ENCODE results near the gene KCNIP4.

KCNIP4 gene

DNA sequence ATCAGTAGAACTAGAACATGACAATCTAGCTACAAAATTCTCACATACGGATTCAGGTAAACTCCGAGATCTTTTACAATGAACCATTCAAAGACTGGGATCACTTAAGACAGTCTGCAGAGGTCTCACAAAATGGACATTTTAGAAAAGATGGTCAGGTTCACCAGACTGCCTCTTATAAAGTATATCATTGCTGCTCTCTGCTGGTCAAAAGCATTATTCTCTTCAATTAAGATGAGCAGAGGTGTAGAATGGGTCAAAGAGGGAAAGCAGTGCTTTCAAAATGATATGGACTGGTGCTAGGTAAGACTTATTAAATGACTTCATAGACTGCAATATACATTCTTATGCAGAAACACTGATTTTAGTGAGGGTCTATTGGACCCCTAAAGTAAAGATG, 813.6 kb downstream of the KCNIP4 start:
- no peak for DNase-seq

DNA sequence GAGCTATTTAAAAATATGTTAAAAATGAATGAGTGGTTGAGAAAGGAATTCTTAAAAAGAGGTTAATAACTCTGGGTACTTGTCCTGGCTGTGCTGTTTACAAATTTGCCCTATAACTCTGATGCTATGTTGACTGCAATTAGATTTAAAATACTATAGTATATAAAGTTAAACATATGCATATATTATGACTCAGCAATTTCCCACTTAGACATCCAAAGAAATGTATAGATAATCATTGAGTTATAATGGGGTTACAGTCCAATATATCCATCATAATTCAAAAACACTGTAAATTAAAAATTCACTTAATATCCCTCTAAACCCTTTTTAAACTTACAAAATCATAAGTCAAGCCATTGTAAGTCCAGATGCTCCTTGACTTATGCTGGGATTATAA, 818.0 kb downstream of the KCNIP4 start:
- no peak for DNase-seq

DNA sequence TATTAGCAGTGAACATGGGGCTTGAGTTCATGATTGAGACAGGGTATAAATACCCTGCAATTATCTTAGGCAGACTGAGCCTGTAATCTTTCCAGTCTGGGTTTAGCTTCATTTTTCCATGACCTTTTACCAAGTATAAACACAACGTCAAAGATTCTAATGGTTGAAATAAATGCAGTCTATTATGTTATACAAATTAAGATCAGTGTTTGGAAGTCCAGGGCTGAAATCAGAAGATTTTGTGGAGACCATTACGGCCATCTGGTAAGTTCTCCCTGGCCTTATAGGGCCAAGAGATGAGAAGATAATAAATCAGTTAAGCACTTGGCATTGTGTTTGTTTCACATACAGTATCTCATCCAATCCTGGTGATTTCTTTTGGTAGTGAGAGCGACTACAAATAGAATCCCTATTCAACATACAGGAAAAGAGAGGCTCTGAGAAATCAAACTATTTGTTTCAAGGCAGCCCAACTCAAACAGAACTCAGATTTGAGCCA, 822.5 kb downstream of the KCNIP4 start:
- DNase-seq, result no peak

DNA sequence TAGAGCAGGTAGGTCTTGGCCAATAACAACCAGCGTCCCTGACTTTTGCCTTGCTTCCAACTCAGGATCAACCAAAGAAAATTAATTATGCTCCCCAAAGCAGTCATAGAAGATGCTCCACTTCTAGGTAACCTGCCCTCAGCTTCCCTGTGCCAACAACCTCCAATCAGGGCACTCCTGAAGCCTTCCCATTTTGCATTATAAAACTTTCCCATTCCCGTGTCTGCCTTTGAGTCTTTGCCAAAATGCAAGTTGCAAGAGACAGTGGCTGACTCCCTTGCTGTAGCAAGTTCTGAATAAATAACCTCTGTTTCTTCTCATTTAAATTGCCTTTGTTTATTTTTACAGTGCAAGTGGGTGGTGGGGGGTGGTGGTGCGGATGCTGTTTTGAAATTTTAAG, 830.3 kb downstream of the KCNIP4 start:
- no peak for DNase-seq

DNA sequence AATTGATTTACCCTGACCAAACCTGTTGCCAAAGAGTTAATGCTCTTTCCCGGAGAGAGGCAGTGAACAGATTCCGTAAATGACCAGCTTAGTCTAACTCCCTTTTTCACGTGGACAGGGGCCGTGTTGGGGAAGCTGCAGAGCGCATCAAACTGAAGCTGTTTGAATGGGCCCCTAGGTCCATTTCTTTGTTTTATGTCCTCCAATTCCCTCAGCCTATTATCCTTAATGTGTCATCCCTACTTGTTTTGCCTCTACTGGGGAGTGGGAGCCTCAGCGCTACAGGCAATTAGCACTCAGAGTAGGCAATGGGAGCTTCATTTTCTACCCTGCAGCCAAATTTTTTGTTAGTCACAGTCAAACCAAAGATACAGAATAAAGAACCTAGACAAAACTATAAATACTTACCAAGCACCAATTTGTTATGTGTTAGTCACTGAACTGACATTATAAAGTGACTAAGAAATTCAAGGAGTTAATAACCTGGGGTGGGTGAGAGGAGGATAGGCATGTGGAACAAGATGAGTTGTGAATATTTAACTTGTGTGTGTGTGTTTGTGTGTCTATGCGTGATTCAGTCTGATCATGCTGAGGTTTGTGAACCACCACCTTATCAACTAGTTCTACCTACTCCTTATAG, 830.9 kb downstream of the KCNIP4 start:
- no peak for DNase-seq

DNA sequence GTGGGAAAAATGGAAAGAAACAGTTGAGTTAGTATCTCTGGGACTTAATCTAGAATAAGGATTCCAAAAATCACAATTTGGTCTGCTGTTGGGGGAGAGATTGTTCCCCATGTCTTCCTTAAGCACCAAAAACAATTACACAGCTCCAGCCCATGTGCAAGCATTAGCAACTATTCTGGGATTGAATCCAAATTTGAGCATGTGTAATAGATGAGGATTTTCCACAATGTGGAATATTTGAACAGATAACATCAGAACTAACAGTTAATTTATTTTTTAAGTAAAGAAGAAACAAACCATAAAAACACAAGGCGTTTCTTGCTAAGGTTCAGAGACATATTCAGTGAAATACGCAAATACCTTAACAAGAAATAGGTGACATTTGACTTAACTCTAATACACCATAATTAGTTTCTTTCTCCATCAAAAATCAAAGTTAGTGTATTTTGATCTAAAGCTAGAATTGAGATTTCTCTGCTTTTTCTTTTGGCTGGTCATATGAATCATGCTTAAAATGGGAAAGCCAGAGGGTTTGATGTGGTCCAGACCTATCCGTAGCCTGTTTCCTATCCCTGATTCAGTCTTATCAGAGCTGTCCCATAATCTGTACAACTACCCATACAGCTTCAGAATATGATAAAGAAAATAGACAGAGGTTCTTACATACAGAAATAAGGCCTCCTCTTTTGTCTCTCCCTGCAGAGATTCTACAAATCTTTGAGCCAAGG, 834.9 kb downstream of the KCNIP4 start:
- DNase-seq, result no peak

DNA sequence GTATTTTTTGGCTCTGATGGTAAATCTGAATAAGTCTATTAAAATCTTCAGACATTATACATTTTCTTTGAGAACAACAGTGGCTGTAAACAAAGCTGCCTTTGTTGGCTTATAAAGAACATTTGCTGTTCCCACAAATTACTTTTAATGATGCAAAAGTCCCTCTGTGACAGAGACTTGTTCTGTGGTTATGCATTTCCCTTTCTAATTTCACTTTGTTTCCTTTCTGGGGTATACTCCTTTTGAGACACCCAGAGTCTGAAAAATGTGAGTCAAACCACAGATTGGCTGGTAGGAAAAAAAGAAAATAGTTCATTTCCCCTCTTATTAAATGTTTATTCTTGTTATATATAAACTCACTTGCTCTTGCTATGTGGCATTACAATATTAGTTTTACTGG, 845.9 kb downstream of the KCNIP4 start:
- DNase-seq, result no peak

DNA sequence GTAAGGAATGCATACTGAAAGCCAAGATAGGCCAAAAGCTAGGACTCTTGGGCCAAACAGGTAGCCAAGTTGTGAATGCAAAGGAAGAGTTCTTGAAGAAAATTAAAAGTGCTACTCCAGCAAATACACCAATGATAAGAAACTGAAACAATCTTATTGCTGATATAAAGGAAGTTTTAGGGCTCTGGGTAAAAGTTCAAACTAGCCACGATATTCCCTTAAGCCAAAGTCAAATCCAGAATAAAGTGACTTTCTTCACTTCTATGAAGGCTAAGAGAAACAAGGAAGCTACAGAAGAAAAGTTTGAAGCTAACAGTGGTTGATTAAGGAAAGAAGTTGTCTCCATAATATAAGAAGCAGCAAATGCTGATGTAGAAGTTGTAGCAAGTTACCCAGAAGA, 850.7 kb downstream of the KCNIP4 start:
- DNase-seq, result no peak

DNA sequence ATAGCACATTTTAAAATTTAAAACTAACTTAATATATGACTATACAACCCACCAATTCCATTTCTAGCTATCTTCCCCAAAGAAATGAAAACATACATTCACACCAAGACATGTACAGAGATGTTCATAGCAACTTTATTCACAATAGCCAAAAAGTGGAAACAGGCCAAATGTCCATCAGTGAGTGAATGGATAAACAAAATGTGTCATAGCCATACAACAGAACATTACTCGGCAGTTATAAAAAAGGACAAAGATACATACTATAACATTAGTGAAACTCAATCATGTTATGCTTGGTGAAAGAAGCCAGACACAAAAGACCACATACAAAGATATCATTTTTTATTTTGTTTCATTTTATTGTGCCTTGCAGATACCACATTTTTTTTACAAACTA, 851.5 kb downstream of the KCNIP4 start:
- no peak for DNase-seq

DNA sequence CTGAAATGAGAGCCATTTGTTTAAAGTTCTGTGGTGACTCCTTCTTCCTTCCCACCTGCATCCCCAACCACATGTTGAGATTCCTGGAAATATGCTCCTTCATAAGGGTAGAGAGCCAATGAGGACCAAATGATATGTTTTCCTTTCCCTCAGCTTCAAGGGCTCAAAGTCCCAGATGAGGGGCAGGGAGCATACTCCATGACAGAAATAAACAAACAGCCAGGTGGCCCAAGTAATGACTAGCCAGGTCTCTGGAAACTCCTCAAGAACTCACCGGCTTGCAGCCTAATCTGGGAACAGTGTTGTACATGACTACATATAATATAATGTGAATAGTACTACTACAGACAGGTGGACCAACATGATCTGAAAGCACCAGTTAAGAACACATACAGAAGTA, 856.0 kb downstream of the KCNIP4 start:
- no peak for DNase-seq

DNA sequence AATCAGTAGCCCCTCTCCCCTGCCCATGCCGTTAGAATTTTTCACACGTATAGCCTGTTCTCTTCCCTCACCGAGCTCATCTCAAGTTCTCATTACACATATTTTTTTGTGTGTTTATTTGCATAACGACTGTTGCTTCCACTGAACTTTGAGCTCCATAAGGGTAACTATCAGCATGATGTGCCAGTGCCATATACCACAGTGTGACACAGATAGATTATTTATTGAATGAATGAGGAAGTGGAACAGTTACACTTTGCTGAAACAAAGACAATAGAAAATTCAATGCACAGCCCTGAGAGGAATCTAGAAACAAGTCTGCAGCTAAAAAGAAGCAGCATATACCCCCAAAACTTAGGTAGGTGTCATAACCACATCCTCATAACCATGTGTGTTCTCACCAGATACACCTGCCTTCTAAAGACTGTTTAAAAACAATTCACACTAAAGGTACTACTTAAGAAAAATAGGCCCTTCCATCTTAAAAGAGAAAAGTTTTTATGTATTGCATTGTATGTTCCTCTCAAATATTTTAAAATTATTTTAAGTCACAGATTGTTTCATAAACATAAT, 858.4 kb downstream of the KCNIP4 start:
- DNase-seq, result no peak

DNA sequence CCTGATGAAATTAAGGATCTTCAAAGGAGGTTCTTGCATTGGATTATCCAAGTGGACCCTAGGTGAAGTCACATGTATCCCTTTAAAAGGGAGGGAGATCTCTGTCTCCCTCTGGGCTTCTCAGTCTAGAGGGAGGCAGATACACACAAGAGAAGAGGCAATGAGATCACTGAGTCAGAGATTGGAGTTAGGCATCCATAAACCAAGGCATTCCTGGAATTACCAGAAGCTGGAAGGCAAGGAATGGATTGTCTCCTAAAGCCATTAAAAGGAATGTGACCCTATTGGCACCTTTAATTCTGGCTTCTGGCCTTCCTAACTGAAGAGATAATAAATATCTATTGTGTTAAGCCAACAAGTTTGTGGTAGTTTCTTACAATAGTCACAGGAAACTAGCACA, 865.2 kb downstream of the KCNIP4 start:
- DNase-seq, result no peak

DNA sequence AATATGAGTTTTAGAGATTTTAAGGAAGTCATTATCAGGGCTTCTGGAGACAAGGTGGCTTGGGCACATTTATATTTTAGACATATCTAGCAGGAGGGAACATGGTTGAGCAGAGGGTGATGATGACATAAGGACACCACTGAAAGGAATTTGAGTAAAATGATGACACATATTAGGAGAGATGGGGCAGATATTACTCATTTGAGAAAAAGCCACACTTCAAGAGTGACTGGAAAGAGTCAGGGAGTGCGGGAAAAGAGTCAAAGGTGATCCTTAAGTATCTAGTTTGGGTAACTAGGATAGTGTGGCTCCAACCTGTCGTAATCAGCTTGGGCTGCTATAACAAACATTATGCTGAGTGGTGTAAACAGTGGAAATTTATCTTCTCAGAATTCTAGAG, 870.6 kb downstream of the KCNIP4 start:
- DNase-seq, result no peak

DNA sequence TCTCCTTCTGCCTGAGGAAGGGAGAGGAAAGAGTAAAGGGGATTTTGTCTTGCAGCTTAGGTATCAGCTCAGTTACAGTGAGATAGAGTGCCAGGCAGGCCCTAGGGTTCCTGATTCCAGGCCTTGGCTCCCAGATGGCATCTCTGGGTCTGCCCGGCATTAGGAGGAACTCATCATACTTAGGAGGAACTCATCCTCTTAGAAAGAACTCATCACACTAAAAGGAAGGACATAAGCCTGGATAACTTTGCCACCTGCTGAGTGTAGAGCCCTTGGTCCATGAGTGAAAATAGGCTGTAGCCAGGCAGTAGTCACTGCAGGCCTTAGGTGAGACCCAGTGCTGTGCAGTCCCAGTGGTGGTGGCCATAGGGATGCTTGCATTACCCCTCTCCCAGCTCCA, 881.2 kb downstream of the KCNIP4 start:
- DNase-seq, result no peak

DNA sequence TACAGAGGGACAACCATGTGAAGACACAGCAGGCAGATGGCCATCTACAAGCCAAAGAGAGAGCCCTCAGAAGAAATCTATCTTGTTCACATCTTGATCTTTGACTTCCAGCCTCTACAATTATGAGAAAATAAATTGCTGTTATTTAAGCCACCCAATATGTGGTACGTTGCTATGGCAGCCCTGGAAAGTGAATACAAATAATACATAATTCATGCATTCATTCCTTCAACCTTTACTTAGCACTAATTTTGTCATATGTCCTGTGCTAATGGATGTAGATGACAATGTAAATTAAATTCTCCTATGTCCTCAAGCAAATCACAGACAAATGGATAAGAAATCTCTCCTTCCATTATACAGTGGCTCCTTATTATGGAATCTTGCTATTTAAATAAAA, 886.7 kb downstream of the KCNIP4 start:
- DNase-seq, result no peak

DNA sequence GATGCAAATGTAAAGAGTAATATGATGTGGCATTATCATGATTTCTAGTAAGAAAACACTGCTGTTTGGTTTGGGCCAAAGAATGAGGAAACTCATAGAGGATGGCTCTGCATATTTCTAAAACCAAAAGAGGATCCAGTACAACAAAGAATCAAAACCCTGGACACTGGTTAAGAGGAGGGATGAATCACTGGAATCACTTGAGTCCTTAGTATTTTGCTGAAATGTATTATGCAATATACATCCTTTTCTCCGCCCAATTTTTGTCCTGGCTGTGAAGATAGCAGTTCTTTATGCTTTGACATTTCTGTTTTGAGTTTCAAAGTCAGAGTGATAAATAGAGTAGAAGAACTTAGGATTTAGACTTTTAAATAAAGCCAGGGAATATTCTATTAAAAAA, 902.4 kb downstream of the KCNIP4 start:
- DNase-seq, result no peak

DNA sequence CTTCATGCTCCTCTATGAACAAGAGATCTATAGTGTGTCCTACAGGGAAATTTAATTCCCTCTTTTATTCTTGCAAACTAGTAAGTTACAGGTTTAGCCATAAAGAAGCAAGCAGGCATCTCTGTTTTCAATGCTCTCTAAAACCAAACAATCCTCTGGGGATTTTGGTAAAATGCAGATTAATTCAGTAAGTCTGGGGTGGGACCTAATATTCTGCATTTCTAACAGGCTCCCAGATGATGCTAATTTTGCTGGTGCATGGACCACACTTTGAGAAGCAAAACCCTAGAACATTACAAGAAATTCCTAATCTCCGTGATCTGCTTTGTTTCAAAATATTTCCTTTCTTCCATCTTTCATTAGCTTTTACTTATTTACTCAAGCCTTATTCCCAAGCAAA, 903.5 kb downstream of the KCNIP4 start:
- no peak for DNase-seq

DNA sequence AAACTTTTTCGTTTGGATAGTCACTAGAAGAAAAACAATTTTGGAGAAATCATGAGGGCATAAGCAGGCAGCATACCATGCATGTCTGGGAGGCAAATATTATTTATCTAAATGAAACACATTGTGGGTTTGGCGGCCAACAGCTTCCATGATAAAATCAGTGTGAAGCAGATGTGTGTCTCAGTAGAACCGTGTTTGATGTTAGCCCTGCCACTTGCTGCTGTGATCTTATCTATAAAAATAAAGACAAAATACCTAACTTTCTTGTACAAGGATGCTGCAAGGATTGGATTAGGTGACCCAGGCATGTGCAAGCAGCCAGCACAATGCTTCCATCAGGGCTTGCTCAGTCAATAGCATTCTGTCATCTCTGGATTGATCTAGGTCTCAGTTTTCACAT, 906.9 kb downstream of the KCNIP4 start:
- DNase-seq, result no peak

DNA sequence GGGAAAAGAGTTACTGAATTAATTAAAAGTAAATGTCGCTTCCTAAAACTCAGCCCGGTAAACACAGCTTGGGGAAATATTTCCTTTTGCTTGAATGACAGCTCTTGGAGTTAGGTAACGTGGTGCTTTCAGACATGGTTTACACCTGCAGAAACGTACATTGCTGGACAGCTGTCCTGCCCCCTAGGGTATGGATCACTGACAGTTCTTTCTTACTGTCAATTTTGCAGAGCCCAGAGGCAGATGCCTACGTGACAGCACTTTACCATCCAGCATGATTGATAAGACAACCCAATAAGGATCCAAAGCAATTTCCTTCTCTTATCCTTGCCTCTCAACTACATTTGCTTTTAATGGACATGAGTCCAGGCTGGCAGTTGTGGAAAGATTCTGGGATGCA, 913.8 kb downstream of the KCNIP4 start:
- DNase-seq, result no peak

DNA sequence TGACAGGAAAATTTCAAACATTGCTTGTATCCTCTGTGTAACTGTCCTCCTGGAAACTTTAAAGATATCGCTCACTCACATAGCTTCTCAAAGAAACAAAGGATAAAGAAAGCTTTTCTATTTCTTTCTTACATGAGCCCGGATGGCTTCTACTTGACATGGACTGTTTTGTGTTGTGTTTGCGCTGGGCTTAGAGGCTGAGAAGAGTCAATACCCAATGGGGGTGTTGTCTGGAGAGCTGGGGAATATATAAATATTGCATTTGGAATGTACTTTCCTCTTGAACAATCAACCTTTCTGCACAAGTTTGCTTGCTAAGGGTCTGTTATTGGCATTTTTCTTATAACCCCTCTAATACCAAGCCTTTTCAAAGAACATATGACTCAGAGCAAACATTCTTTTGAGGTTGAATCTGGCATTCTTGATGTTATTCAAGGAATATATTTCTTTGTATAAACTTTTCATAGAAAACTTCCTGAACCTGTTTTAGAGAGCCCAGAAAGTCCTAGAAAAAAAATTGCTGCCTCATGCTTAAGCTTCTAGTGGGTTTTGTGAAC, 916.4 kb downstream of the KCNIP4 start:
- DNase-seq, result no peak

DNA sequence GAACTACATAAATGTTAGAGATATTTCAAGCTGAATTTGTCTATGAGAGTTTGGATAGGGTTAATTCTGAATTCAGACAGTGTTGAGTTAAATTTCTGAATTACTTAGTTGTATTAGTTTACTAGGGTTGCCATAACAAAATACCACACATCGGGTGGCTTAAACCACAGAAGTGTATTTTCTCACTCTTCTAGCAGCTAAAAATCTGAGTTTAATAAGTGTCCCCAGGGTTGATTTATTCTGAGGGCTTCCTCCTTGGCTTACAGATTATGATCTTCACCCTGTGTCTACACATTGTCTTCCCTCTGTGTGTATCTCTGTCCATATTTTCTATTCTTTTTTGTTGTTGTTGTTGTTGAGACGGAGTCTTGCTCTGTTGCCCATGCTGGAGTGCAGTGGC, 929.8 kb downstream of the KCNIP4 start:
- no peak for DNase-seq

DNA sequence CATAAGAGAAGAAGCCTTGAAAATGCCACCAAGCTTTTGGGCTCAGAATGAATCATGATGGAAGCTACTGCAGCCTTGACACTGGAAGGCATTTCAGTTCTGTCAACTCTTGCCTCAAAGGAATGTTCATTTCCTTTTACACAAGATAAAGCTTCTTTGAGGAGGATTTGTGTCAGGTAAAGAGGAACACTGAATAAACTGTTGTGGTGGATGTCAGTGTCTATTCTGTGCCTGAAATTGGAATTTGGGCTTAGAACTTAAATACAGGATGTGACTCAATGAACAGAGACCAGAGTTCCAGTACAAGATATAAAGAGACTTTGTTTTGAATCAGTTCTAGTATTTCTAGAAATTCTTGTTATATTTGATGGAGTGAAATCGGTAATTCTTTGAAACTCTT, 935.1 kb downstream of the KCNIP4 start:
- DNase-seq, result no peak

DNA sequence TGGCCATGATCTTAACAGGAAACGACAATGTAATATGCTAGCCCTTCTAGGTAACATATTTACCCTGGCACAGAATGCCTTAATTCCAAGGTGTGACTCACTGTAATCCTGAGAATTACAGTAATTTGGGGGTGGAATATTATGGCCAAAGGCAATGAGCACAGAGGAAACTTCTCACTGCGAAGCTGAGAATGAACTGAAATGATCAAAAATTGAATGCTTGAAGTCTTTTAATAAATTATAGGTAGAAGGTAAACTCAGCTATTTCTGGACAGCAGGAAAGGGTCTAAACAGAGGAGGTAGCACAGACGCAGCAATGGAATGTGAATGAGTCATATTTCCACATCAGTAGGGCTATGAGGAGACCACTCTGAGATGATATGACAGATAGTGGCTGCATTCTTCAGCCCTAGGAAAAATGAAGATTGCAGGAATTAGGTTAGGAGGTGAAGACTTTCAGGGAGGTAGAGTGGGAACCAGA, 935.7 kb downstream of the KCNIP4 start:
- no peak for DNase-seq

DNA sequence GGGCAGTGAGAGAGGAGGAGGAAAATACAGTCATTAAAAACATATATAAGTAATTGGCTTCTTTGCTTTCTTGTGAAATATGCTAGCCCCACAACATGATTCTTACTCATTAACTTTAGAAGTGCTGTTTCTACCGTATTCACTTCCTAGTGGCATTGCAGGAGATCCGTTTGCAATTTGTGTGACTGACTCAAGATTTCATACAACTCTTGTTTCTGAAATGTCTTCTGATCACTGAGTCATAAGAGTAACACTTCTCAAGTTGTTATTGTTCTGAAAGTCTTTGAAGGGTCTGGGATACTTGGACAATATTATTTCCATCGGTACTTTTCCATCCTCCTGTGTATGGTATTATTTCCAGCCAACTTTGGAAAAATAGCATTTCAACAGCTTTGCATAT, 937.5 kb downstream of the KCNIP4 start:
- no peak for DNase-seq

Data from NCI-H146 (cell line).